D721Med (cell line): ENCODE measurements around the gene RNF215.

Source experiments
- DNase-seq: peaks from one replicate; pipeline ENCODE4 v3.0.0; 2011; ENCODE audit warnings: low spot score; ENCODE audit not compliant: insufficient read length
- FAIRE-seq: peaks from 2 replicates; lab custom pipeline; 2011; peaks lifted over from hg19 to GRCh38; lab: Jason Lieb, UNC
- CTCF ChIP-seq: IDR thresholded peaks from 2 replicates; pipeline ENCODE4 v1.5.1; 2012; ENCODE audit warnings: mild to moderate bottlenecking, control low read depth; ENCODE audit not compliant: insufficient read depth; ENCODE audit errors: missing control alignments

The RNF215 gene

GRCh38 chr22:30386960-30387827, at the start of gene RNF215:
TSS of gene RNF215 (minus strand) at chr22:30387411. CDS start at chr22:30387313, 98 bp downstream.
- DNase-seq (peak; percentile 66), FAIRE-seq (no peak)
- TF ChIP-seq CTCF: peak; percentile 79

GRCh38 chr22:30436196-30436595, 49.0 kb upstream of the RNF215 start:
- FAIRE-seq (no peak), DNase-seq (no peak)
- TF ChIP-seq CTCF: no peak

- no peak for TF ChIP-seq CTCF
- FAIRE-seq: no peak
- DNase-seq: no peak
Observed at GRCh38 chr22:30435674-30436126, 48.5 kb upstream of the RNF215 start.

- DNase-seq (no peak), FAIRE-seq (no peak)
- TF ChIP-seq CTCF: no peak
Observed at GRCh38 chr22:30434843-30435242, 47.6 kb upstream of the RNF215 start.

GRCh38 chr22:30433773-30434172, 46.6 kb upstream of the RNF215 start:
- FAIRE-seq (no peak), DNase-seq (no peak)
- no peak for TF ChIP-seq CTCF

GRCh38 chr22:30433227-30433626, 46.0 kb upstream of the RNF215 start:
- DNase-seq (no peak), FAIRE-seq (no peak)
- TF ChIP-seq CTCF: no peak

- DNase-seq (no peak), FAIRE-seq (no peak)
- no peak for TF ChIP-seq CTCF
Observed at GRCh38 chr22:30432520-30432919, 45.3 kb upstream of the RNF215 start.
